Measurements from ENCODE around the gene BAIAP2L2. TPM values are rescaled to one million over a fixed set of nuclear protein-coding genes. Genes with fewer than 3 reads are reported as not detected.
A peak's percentile ranks its signal among the peaks of the same experiment; 100 is the strongest.

Gene BAIAP2L2
- total RNA-seq, 1 experiment from 2014 or later: 0.06 TPM

DNA sequence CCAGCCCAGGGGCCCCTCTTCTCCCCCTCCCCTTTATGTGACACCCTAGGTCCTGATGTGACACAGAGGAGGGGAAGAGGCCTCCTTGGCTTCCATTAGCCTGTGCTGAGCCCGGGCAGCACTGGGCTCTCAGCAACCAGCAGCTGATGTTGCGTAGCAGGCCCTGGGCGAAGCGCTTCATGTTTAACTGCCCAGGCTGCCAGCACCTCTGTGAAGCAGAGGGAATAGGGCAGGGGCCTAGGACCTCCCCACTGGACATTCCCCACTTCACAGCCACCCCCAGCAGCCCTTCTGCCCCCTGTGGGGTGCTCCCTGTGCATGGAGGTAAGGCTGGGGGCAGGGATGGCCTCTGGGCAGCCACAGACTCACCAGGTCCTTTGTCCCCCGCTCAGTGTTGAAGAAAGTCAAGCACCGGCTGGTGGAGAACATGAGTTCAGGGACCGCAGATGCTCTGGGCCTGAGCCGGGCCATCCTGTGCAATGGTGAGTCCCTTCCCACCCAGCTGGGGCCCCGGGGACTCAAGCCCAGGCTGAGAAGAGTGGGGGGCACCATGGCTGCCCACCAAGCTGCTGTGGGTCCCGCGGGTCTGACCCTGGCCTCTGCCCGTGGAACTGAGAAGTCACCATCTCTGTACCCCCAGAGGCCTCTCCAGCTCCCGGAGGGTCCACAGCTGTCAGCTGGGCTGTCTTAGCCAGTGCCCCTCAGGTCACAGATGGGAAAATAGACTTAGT is 41.7 kb downstream of the BAIAP2L2 start:
- no peak for DNase-seq (ENCODE audit: low read depth)

DNA sequence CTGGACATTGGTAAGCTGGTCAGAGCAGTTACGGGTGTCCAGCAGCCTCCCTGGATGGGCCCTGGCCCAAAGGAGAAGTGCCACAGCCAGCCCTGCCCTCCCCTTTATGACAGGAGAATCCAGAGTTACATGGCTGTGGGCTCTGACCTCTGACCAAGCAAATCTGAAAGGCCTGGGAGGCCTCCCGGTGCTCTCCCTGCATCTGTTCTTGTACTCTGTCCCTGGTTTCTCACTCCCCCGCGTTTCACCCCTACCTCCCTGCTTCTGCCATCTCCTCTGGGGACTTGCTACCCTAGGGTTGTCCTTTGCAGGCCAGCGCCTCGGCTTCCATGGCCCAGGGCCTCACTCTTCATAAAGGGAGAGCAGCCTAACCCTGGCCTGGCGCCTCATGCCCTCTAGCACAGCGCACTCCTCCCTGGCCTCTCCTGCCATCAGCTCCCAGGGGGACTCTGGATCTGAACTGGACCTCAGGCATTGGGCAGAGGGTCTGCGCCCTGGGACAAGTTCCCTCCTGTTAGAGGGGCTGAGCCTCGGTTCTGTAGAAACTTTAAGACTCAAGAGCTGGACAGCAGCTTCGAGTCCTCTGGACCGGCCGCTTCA is 42.6 kb downstream of the BAIAP2L2 start:
- DNase-seq (ENCODE audit: low read depth): no peak

DNA sequence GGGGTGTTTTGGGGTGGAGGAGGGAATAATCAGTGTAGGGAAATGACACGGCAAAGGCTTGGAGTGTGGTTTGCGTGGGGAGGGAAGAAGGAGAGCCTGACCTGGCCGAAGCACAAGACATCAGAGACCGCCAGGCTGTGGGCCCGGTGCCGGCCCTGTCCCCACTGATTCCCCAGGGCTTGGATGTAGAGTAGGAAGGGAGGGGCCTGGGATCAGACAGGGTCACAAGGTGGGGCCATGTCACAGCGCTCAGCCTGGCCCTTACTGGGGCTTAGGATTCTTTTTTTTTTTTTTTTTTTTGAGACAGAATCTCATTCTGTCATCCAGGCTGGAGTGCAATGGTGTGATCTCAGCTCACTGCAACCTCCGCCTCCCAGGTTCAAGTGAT is 43.5 kb downstream of the BAIAP2L2 start:
- DNase-seq (ENCODE audit: low read depth): no peak

DNA sequence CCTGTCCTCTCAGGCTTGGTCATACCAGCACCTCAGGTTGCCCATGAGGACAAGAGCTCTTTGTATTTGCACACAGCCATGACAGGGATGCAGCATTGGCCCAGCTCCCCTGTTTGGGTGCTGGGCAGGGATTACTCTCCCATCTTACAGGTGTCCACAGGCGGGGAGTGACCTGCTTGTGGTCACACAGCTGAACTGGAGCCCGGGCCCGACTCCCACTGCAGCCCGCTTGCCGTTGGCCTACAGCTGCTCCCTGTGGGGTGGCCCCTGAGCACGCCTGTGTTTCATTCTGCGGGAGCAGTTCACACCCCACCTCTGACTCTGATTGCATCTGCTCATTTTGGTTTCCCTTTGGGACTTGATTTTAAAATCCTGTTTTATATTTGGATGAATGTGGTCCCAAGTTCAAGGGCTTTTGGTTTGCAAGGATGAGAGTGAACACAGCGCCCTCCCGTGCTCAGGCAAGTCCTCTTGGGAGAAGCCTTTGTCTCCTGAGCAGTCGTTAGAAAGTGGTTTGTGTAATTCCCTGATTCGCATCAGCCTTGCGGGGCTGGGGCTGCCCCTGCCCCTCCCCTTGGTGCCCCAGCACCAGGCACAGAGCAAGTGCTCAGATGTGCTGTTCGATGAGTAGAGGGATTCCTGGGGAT is 44.0 kb downstream of the BAIAP2L2 start:
- no peak for DNase-seq (ENCODE audit: low read depth)

DNA sequence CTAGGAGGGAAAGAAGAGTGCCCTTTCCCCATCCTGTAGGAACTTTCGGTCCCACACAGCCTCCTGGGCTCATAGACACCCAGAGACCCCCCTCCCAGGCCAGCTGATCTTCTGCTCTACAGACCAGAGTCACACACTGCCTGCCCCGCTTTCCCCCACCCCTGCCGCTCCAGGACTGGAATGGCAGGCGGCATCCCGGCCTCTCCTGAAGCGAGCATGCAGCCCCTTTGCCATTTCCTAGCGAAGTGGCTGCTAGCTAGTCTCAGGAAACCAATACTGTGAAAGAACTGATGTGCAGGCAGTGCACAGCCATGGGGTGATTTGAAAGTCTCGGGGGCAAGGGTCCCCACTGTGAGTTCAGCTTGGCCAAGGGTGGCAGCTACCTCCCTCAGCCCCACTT is 44.9 kb downstream of the BAIAP2L2 start:
- DNase-seq (ENCODE audit: low read depth): no peak

DNA sequence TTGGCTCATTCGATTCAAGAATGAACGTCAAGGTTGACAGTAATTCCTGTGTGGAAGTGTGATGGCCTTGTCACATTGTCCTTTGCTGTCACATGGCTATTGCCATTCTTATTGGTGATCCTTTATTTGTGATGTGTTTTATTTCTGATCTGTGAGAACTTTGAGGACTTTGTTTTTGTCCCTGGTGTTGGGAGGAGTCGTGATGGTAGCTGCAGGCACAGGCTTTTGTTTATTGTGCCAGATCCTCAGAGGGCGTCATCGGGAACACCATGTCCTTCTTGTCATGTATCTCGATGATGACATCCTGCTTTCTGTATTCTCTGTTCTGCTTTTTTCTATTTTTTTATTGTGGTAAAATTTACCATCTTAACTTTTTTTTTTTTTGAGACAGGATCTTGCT is 47.7 kb downstream of the BAIAP2L2 start:
- no peak for DNase-seq (ENCODE audit: low read depth)

DNA sequence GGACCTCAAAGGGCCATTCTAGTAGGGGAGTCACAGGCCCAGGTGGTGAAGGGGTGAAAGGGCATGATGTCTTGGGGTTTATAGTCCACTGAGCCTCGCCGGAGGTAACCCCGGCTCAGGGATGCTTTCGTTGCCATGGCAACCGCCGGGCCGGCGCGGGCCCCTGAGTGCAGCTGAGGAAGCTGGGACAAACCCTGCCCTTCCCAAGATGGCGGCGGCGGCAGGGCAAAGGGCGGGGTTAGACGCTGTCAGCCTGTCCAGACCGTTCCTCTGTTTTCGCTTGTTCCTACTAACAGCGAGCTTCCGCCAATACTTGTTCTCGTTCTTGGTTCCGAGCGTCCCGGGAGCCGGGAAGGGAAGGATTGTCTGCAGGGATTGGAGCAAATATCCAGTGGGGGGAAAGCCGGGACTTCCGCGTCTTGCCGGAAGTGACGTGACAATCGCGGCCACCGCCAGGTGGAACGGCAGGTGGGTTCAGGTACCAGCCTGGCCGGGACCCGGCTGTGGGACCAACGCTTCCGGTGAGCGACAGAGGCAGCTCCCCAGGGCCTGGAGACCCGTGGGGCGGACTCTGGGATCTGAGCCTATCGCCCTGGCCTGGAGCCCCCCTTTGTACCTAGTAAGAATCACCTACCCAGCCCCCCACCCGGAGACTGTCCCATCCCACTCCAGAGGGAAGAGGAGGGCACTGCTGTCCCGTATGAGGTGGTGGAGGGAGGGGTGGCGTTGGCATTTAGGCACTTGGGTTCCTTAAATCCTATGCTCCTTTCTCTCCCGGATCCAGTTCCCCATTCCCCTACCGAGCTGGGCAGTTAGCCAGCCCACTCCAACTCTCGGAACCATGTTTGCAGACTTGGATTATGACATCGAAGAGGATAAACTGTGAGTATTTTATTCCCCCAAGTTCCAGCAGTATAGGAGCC is 53.3 kb downstream of the BAIAP2L2 start, which contains the start of gene PICK1:
PICK1 (plus strand) TSS at position 436 of the 923 bp plus-strand sequence; CDS start at position 842, 406 bp downstream.
- peak; percentile 73 for DNase-seq (ENCODE audit: low read depth)

DNA sequence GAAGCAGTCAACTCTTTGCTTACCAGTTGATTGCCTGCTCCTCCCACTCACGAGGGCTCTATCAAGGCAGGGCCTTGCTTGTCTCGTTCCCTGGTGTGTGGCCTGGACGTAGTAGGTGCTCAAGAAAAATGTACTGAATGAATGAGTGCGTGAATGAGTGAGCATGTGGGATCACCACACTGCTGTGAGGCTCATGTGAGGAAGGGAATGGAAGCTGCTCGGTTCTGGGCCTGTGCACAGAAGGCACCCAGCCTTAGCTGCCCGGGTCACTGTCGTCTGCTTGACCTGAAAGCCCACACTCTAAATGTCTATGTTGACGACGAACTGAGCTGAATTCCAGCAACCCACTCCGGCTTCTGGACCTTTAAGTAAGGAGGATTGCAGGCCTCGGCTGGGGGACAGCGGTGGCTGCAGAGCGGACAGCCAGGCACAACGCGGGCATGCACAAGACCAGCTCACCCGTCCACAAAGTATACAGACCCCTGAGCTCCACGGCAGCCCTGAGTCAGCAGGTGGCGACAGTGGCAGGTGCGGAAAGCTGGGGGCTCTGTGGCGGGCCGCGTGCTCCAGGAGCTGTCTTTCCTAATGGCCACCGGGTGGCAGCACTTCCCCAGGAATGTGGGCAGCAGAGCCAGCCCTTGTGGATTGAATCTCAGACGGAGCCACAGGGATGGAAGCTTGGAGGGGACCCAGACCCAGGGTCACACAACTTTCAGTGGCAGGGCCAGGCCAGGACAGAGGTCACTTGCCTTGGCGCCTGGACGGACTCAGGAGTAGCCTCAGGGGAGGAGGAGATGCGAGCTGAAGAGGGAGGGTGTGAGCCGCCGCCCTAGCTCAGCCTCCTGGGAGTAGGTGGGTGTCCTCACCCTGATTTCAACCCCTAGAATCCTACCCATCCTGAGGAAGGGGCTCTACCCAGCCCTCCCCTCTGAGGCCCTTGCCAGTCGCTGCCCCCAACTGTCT is 58.3 kb downstream of the BAIAP2L2 start:
- peak; percentile 55 for DNase-seq (ENCODE audit: low read depth)

DNA sequence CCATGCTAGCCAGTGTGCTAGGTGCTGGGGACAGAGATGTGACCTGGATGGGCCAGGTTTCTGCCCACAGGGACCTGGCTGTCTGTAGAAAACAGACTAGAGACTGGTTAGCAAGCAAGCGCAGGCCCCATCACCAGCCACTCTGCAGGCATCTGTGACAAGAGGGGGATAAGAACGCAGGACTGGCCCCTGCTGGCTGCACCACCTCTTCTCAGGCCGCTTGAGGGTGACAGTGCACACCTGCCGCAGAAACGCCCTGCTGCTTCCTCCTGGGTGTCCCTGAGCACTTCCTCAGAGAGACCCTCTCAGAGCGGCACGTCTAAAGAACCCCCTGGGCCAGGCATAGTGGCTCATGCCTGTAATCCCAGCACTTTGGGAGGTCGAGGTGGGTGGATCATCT is 59.2 kb downstream of the BAIAP2L2 start:
- no peak for DNase-seq (ENCODE audit: low read depth)

DNA sequence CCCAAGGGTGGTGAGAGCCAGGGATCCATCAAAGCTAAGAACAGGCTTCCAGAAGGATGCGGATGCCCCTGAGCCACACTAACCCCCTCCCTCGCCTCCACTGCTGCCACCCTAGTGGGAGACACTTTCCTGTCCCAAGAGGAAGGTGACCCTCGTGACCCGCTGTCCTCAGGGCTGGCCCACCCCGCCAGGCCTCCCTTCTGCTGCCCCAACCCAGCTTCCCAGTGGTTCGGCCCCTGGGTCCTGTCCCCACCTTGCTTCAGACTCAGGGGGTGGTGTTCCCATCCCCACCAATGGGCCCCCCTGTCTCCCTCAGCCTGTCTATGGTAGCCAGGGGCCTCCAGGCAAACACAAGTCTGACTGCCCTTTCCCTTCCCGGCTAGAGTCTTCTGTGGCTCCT is 59.8 kb downstream of the BAIAP2L2 start:
- no peak for DNase-seq (ENCODE audit: low read depth)

DNA sequence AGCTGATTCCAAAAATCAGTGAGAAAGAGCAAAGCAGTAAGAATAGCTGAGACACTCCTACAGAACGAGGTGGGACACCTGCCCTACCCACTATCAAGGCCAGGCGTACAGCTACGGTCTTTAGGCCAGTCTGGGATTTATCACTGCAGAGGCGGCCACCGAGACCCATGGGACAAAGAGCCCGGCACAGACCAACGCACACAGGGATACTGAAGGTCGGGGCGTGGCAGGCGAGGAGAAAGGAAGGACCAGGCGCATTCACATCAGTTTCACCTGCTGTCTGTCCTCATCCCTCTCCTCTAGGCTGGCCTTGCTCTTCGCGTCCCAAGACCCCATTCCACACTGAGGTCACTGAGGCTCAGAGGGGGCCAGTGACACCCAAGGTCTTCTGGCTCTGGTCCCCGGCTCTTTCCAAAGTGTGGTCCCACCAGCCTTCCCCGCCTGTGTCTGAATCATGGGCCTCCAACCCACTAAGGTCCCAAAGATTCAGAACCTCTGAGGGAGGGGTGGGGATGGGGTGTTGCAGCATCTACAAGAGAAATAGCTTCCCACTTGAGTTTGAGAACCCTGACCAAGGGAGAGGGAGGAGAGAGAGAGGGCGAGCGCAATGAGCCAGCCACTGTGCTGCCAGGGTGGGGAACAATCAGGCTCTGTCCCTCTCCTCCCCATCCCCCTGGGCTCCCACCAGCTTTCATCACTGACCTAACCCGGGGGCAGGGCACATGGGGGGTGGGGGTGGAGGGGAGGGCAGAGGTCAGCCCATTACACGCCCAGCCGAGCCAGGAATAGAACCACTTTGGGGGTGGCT is 60.5 kb downstream of the BAIAP2L2 start:
- no peak for DNase-seq (ENCODE audit: low read depth)

DNA sequence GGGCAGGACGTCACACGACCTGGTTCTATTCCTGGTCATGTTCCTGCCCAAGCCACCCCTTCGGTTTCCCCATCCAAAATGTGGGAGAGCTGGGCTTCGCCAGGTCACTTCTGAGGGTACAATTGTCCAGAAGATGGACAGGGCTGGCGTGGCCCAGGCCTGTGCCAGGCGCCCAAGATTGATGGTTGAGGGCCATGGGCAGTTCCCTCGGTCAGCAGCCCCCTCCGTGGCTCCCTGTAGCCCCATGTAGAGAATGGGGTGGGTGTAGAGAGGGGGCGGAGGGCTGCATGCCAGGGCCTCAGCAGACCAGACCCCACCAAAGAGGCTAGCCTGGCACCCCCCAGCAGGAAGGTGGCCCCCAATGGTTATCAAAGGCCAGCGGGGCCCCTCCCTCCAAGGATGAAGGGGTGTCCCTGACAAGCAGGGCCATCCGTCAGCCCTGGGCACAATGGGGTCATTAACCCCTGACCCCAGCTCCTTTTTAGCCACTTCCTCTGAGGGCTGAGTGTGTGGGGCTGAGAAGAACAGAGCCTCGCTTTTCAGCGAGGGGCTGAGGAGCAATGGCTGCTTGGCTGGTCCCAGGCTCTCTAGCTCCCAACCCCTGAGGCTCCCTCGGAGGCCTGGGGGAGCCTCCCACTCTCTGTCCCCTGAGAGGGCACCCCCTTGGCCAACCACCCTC is 64.3 kb downstream of the BAIAP2L2 start:
- no peak for DNase-seq (ENCODE audit: low read depth)

DNA sequence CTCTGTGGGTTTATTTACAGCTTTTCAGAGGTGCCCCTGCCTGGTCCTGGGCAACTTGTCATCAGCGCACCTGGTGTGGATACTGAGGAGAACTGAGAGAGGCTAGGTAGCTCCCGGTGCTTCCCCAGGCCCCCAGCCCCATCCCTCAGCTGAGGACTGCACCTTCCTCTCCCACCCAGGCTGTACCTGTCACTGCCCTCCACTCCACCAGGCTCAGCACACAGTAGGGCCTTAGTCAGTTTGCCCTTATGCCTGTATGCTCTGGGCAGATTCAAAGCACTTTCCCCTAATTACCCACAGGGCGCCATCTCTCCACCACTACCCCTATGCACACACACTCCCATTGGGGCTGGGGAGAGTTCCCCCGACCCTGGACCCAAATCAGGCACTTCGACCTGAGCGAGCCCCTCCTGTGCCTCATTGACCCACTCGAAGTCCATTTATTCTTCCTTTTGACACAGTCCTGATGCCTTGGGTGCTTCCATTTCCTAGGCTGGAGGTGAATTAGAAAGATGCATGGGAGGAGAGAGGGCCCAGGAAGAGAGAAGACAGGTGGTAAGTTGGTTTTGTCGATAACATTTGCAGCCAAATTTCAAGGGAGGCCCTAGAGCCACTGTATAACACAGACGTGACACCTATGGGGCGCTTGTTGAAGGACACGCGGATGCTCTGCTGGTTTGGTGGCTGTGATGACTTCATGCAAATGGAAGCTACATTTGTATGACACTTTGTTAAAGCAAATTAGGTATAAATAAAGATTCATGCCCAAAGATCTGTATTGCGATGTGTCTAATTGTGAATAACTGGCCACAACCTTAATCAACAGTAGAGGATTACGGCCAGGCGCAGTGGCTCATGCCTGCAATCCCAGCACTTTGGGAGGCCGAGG is 67.1 kb downstream of the BAIAP2L2 start:
- DNase-seq (ENCODE audit: low read depth): no peak

DNA sequence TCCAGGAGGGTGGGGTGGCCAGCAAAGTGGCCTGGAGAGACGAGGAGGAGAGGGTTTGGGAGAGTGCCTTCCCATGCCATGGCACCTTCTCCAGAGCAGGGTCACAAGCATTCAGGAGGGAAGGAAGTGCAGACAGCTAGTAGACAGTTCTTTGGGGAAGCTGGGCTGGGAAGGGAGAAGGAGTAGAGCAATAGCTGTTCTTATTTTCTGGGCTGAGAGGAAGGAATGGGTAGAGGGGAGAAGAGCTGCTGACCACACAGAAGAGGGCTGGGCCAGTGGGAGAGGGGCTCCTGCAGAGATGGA is 68.0 kb downstream of the BAIAP2L2 start:
- DNase-seq (ENCODE audit: low read depth): no peak

DNA sequence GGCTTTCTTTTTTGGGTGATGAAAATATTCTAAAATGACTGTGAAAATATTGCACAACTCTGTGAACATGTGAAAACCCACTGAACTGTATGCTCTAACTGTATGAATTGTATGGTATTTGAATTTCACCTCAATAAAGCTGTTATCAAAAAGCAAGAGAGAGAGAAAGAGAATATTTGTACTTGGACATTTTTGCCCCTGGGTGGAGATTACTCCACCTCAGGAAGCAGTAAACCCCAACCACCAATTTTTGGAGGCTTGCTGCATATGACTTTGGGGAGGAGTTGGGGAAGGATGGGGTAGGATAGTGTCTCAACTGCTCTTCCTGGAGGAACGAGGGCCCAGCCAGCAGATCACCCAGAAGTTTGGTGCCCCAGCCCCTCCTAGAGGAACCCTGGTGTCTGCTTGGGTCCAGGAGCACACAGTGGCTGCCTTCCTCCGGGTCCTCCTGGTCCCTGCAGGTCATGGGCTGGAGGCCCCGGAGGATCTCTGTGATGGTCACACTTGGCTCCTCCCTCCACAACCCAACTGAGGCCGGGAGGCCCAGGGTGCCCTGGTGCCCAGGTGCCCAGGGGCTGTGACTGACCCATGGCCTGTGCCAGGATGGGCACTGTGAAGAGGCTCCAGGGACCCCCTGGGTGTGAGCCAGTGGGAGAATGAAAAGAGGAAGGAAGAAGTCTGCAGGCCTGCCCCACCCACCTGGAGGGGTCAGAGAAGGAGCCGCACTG is 68.6 kb downstream of the BAIAP2L2 start:
- no peak for DNase-seq (ENCODE audit: low read depth)

DNA sequence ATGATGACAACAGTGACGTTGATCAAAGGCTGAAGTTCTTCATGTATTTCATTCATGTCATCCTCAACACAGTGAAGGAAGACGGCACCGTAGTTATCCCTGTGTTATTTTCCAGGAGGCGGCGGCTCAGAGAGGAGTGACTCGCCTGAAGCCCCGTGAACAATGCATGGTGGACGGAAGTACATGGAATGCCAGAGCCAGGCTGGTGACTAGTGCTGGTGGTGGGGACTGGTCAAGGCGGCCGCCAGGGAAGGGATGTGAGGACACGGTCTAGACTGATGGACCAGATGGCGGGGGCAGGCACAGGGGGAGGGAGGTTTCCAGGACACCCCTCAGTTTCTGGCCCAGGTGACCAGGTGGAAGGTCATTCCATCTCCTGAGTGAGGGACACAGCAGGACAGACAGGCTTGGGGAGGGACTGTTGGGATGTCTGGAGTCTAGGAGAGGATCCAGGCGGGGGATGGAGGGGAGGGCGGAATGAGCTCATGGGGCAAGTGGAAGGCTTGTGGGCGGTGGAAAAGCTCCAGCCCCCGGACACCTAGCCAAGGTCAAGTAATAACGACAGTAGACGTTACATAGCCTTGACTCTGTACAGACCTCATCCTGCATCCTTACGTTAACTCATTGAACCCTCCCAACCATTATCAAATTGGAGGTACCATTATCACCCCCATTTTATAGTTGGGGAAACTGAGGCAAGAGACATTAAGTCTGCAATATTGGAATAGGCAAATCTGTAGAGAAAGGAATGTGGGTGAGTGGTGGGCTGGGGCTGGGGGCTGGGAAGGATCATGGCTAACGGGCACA is 69.3 kb downstream of the BAIAP2L2 start:
- peak; percentile 10 for DNase-seq (ENCODE audit: low read depth)

Measured in LHCN-M2 (cell line).